IPS-15b (cell line): Measurements from ENCODE around the gene ZNF8.
A peak's percentile ranks its signal among the peaks of the same experiment; 100 is the strongest.

Source experiments
- H3K27me3 ChIP-seq: one replicate; pipeline ENCODE4 v1.6.1; 2013; ENCODE audit warnings: low read length; ENCODE audit not compliant: control insufficient read depth, insufficient read depth
- H3K36me3 ChIP-seq: one replicate; pipeline ENCODE4 v1.6.1; 2013; ENCODE audit warnings: low read length; ENCODE audit not compliant: control insufficient read depth, insufficient read depth
- H3K4me1 ChIP-seq: one replicate; pipeline ENCODE4 v1.6.1; 2013; ENCODE audit warnings: mild to moderate bottlenecking, low read length; ENCODE audit not compliant: control insufficient read depth, insufficient read depth
- H3K4me3 ChIP-seq: one replicate; pipeline ENCODE4 v1.5.1; 2013; ENCODE audit warnings: low read depth, low read length
- H3K9ac ChIP-seq: one replicate; pipeline ENCODE4 v1.6.1; 2013; ENCODE audit warnings: low read depth, mild to moderate bottlenecking, low read length
- H3K9me3 ChIP-seq: one replicate; pipeline ENCODE4 v1.6.1; 2013; ENCODE audit warnings: mild to moderate bottlenecking, low read length; ENCODE audit not compliant: control insufficient read depth, insufficient read depth

Gene ZNF8

GRCh38 chr19:58274771-58275201, 4.0 kb upstream of the ZNF8 start:
- Histone ChIP-seq H3K4me1 (no peaks in the 10 kb centered on the region), H3K9ac (no peak overlapping the region), H3K27me3 (no peaks in the 10 kb centered on the region), H3K36me3 (peaks cover 7% of the 10 kb centered on the region), H3K9me3 (no peaks in the 10 kb centered on the region), H3K4me3 (no peak overlapping the region)

- Histone ChIP-seq H3K4me1 (peaks cover 4% of the 10 kb centered on the region), H3K4me3 (no peak overlapping the region), H3K36me3 (peaks cover 7% of the 10 kb centered on the region), H3K9ac (no peak overlapping the region), H3K9me3 (no peaks in the 10 kb centered on the region), H3K27me3 (no peaks in the 10 kb centered on the region)
Observed at GRCh38 chr19:58275564-58275963, 3.2 kb upstream of the ZNF8 start.

GRCh38 chr19:58277197-58277596, 1.6 kb upstream of the ZNF8 start:
- Histone ChIP-seq H3K27me3 (no peaks in the 10 kb centered on the region), H3K4me1 (peaks cover 5% of the 10 kb centered on the region), H3K9me3 (no peaks in the 10 kb centered on the region), H3K9ac (no peak overlapping the region), H3K4me3 (no peak overlapping the region), H3K36me3 (peaks cover 10% of the 10 kb centered on the region)

GRCh38 chr19:58277748-58278540, 811 bp upstream of the ZNF8 start:
- Histone ChIP-seq H3K9me3 (no peaks in the 10 kb centered on the region), H3K27me3 (no peaks in the 10 kb centered on the region), H3K9ac (peak overlapping the region; percentile 91), H3K4me1 (peaks cover 5% of the 10 kb centered on the region), H3K4me3 (peak overlapping the region; percentile 97), H3K36me3 (peaks cover 10% of the 10 kb centered on the region)

GRCh38 chr19:58279042-58279924, 528 bp downstream of the ZNF8 start:
- no peaks in the 10 kb centered on the region for H3K9me3 ChIP-seq
- H3K9ac ChIP-seq, result peak overlapping the region; percentile 98
- H3K4me1 ChIP-seq, result peaks cover 5% of the 10 kb centered on the region
- H3K27me3 ChIP-seq, result no peaks in the 10 kb centered on the region
- peak overlapping the region; percentile 97 for H3K4me3 ChIP-seq
- H3K36me3 ChIP-seq, result peaks cover 10% of the 10 kb centered on the region

GRCh38 chr19:58279925-58280316, 1.2 kb downstream of the ZNF8 start:
- H3K9ac ChIP-seq, result peak overlapping the region; percentile 98
- peaks cover 12% of the 10 kb centered on the region for H3K36me3 ChIP-seq
- H3K9me3 ChIP-seq, result no peaks in the 10 kb centered on the region
- peak overlapping the region; percentile 97 for H3K4me3 ChIP-seq
- peaks cover 5% of the 10 kb centered on the region for H3K4me1 ChIP-seq
- H3K27me3 ChIP-seq, result no peaks in the 10 kb centered on the region

DNA sequence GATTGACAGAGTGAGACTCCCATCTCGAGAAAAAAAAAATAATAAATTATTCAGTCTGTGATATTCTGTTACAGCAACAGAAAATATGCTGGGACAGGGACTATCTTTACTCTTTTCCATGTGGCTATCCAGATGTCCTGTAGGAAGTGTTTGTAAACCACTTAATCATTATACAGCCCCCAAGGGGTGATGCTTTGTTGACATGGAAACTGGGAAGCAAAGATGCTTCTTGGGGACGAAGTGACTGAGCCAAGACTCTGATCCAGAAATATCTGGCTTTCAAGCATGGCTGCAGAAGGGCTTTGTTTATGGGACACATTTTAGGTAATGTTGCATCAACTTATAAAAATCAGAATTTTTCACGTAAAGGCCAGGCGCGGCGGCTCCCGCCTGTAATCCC, 5.4 kb downstream of the ZNF8 start:
- peaks cover 36% of the 10 kb centered on the region for H3K36me3 ChIP-seq
- H3K9me3 ChIP-seq, result no peaks in the 10 kb centered on the region
- no peaks in the 10 kb centered on the region for H3K27me3 ChIP-seq
- H3K4me3 ChIP-seq, result no peak overlapping the region
- peaks cover 5% of the 10 kb centered on the region for H3K4me1 ChIP-seq
- no peak overlapping the region for H3K9ac ChIP-seq

- H3K36me3 ChIP-seq, result peaks cover 62% of the 10 kb centered on the region
- H3K4me3 ChIP-seq, result no peak overlapping the region
- no peaks in the 10 kb centered on the region for H3K4me1 ChIP-seq
- H3K27me3 ChIP-seq, result no peaks in the 10 kb centered on the region
- no peak overlapping the region for H3K9ac ChIP-seq
- peaks cover 5% of the 10 kb centered on the region for H3K9me3 ChIP-seq
Observed at GRCh38 chr19:58291943-58292342, 13.2 kb downstream of the ZNF8 start.

GRCh38 chr19:58294743-58295374, 16.1 kb downstream of the ZNF8 start:
- H3K36me3 ChIP-seq, result peaks cover 56% of the 10 kb centered on the region
- H3K9me3 ChIP-seq, result peaks cover 5% of the 10 kb centered on the region
- H3K9ac ChIP-seq, result no peak overlapping the region
- H3K4me3 ChIP-seq, result no peak overlapping the region
- no peaks in the 10 kb centered on the region for H3K4me1 ChIP-seq
- H3K27me3 ChIP-seq, result no peaks in the 10 kb centered on the region

GRCh38 chr19:58296104-58296503, 17.3 kb downstream of the ZNF8 start:
- Histone ChIP-seq H3K4me3 (no peak overlapping the region), H3K9me3 (peaks cover 5% of the 10 kb centered on the region), H3K27me3 (no peaks in the 10 kb centered on the region), H3K4me1 (no peaks in the 10 kb centered on the region), H3K9ac (no peak overlapping the region), H3K36me3 (peaks cover 56% of the 10 kb centered on the region)

DNA sequence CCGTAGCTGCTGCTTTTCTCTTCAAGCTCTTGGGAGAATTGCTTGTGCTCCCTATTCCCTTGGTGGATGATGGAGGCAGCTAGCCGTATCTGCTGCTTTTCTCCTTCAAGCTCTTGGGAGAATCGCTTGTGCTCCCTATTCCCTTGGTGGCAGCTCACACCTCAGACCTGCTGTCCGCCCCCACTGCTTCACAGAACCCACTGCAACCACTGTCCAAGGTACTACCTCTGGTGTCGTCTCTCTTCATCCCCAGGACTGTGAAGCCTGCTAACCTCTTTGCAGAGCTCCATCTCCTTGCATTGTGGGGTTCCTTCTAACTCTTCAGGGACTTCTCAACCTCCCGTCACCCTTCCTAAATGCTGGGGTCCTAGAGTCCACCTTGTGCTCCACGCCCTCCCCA, 21.9 kb downstream of the ZNF8 start:
- no peak overlapping the region for H3K4me3 ChIP-seq
- no peak overlapping the region for H3K9ac ChIP-seq
- no peaks in the 10 kb centered on the region for H3K9me3 ChIP-seq
- H3K4me1 ChIP-seq, result no peaks in the 10 kb centered on the region
- no peaks in the 10 kb centered on the region for H3K27me3 ChIP-seq
- H3K36me3 ChIP-seq, result peaks cover 17% of the 10 kb centered on the region
